ENCODE data around the gene CLMN.
"Not testable (repeated sequence)": the region's sequence is repeated elsewhere in the genome, so short reads cannot be mapped to it uniquely, and the experiment has no call there.

CLMN gene

GRCh38 chr14:95217391-95217900 lies 102.3 kb downstream of the CLMN start:
- DNase-seq (ENCODE audit: low read depth), result no peak

GRCh38 chr14:95216008-95216407 lies 103.7 kb downstream of the CLMN start:
- DNase-seq (ENCODE audit: low read depth), result no peak

- DNase-seq (ENCODE audit: low read depth), result no peak
Observed at GRCh38 chr14:95215094-95215725, 104.5 kb downstream of the CLMN start.

DNA sequence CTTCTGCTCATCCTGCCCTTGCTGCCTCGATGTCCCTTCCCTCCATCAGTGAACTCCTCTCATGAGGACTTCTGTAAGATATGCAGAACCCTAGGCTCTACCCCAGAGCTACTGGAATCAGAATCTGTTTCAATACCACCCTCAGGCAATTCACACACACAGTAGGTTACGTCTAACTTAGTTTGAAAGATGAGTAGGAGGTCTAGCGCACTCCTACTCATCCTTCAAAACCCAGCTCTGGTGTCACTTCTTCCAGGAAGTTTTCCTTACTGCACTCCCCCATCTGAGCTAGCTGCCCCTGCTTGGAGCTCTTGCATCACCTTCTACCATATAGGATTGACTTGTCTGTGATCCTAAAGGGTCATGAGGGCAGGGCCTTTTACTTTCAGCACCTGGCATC lies 105.9 kb downstream of the CLMN start:
- DNase-seq (ENCODE audit: low read depth), result no peak

- DNase-seq (ENCODE audit: low read depth), result no peak
Observed at GRCh38 chr14:95211721-95212504, 107.8 kb downstream of the CLMN start.

DNA sequence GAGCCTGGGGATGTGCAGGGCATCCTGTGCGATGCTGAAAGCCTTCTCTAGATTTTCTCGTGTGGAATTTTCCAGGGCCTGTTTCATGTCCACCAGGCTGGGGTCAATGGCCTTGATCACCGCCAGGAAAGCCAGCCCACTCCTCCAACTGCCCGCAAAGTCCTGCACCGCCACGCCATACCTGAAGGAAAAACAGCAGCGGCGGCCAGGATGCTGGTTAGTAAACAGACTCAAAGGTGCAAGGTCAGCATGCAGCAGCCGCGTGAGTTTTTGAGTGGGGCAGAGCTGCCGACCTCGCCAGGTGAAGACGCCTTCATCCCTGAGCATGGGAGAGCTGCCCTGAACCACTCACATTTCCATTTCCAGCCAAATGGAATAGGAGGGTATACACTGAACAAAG lies 109.0 kb downstream of the CLMN start:
- no peak for DNase-seq (ENCODE audit: low read depth)

GRCh38 chr14:95208598-95208997 lies 111.1 kb downstream of the CLMN start:
- no peak for DNase-seq (ENCODE audit: low read depth)

- no peak for DNase-seq (ENCODE audit: low read depth)
Observed at GRCh38 chr14:95207475-95208233, 112.1 kb downstream of the CLMN start.

DNA sequence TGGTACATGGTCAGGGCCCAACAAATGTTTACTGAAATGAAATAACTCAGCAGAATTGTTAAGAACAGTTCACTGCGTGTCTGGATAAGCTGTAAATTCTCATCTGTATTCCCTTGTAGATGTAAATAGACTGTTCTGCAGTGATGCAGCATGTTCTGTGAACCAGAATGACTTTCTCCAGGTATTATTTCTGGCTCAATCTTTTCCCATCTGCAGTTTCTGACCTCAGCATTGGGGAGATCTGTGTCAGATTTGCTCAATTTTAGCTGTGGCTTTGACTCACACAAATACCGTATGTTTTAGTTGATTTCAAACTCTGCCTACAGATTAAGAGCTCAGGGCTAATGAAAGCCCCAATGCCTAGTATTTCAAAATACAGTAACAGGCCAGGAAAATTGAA lies 113.2 kb downstream of the CLMN start:
- DNase-seq (ENCODE audit: low read depth), result no peak

GRCh38 chr14:95204705-95205104 lies 115.0 kb downstream of the CLMN start:
- no peak for DNase-seq (ENCODE audit: low read depth)

GRCh38 chr14:95201745-95202144 lies 118.0 kb downstream of the CLMN start:
- DNase-seq (ENCODE audit: low read depth), result not testable (repeated sequence)

DNA sequence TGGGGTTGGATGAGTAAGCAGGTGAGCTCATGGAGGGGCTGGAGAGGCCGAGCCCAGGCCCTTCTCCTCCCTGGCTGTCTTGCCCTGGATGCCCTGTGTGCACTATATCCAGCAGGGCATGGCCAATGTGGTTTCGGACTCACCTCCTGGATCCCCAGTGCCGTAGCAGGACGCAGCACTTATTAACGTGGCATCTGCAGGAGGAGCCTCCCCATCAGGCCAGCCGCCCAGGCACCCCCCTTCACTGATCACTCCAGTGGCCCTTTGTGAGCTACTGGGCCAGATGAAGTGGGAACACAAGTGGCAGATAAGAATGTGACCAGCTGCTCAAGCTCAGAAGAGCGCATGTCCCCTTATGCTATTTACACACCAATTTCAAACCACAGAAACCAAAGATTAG lies 119.3 kb downstream of the CLMN start:
- DNase-seq (ENCODE audit: low read depth), result no peak

- DNase-seq (ENCODE audit: low read depth), result no peak
Observed at GRCh38 chr14:95199298-95199983, 120.3 kb downstream of the CLMN start.

DNA sequence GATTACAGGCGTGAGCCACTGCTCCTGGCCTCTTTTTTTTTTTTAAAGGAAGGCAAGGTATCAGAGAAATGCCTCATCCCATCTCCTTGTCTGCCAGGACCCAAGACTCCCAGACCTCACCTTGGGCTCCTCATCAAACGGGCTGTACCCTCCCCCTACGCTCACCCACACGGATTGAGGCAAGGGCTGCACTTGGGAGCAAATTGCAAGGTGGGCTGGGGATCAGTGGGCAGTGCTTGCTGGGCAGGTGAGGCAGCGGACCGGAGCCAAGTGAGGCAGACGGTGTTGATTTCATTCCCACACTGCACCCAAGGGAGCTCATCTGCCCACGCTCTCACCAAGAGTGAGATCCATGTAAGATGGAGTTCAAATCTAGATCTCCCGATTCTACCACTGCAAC lies 121.4 kb downstream of the CLMN start:
- DNase-seq (ENCODE audit: low read depth), result no peak

GRCh38 chr14:95197551-95197950 lies 122.2 kb downstream of the CLMN start:
- DNase-seq (ENCODE audit: low read depth), result no peak

GRCh38 chr14:95196826-95197545 lies 122.7 kb downstream of the CLMN start:
- DNase-seq (ENCODE audit: low read depth), result no peak

DNA sequence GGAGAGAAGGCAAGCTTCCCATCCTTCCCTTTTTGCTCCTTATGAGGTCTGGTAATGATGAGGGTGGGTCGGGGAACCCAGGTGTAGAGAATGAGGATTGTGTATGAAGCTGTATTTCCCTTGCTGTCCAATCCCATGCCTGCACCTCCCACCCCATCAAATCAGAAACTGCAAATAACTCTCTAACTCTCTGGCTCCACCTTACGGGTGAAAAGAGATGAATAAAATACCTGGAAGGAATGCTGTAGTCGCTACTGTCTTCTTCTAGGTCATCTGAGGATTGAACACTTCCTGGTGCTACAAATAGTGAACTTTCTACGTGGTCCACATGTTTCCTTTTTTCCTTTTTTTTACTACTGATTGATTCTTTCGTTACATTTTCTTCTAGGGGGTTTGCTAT lies 123.4 kb downstream of the CLMN start:
- no peak for DNase-seq (ENCODE audit: low read depth)

GRCh38 chr14:95195031-95195430 lies 124.7 kb downstream of the CLMN start:
- no peak for DNase-seq (ENCODE audit: low read depth)

DNA sequence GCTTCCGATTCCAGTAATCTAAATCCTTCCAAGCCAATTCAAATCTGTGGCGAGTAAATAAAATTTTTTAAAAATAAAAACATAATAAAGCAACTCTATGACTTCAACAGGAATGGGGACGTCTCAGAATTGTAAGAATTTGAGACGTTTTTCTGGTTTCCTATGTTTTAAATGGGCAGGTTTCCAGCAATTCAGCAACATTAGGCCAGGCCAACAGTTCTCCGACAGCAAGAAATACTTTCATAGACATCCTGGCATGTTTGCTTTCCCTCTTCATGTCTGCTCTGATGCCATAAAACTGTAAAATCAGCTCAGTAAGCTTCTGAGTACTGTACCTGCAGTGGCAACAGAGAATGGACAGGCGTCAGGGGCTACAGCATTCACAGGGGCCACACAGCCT lies 126.6 kb downstream of the CLMN start:
- no peak for DNase-seq (ENCODE audit: low read depth)

- no peak for DNase-seq (ENCODE audit: low read depth)
Observed at GRCh38 chr14:95192311-95192710, 127.4 kb downstream of the CLMN start.

DNA sequence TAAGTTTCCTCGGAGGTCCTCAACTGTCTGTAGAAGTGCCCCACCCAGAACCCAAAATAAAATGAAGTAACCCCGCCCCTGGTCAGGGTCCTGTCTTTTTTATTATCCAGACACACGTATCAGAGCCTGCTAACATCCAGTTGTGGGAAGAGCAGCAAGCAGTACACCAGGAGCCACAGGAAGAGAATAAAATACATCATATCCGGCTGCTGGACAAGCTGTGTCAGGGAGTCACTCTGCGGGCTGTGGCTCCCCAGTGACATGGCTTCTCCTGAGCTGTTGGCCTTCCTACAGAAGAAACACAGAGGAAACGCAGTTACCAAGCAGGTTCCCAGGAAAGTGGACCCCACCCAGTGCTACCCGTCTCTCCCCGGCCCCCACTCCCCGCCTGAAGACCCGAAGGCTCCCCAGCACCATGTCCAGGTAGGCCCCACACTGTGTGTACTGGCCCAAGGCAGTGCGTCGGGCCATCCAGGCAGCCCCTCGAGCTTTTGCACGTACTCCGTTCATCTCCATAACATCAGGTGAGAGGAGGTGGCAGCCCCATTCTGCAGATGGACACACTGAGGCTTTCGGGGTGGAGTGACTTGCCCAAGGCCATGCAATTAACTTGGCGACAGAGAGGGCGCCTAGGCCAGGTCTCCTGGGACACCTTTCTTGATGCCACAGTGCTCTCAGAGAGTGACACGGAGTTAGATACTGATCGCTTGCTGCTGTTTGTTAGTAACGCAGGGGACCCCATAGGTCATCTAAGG lies 128.1 kb downstream of the CLMN start:
- no peak for DNase-seq (ENCODE audit: low read depth)

Data from EH (cell line).